ENCODE data around the gene CFAP61.

CFAP61 gene

DNA sequence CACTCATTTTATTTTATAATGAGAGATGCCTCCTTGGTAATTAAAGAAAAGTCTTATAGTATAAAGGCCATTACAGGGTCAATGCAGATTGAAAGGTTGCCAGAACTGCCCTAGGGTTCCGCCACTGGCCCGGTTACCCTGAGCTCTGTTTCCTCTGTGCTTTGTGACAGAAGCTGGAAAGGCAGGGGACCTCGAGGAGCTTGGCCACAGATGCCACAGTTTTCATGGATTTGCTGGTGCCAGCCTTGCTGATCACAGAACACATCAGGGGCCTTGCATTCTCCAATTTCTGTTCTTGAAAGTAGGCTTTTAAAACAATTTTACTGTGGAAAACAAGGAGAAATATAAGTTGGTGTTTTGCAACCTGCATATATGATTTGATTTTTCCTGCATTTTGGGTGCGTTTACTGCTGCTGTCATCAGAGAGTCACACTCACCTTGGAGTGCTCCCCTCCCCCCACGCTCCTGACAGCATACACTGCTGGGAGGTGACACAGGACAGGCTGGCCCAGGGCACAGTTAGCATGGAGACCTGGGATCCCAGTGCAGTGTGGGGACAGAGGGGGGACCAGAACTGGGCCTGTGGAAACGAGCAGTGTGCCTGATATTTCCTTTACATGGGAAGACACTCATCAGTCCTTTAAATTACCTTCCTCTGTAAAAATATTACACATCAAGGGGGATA is 142.8 kb downstream of the CFAP61 start:
- TF ChIP-seq, protein P1, sequence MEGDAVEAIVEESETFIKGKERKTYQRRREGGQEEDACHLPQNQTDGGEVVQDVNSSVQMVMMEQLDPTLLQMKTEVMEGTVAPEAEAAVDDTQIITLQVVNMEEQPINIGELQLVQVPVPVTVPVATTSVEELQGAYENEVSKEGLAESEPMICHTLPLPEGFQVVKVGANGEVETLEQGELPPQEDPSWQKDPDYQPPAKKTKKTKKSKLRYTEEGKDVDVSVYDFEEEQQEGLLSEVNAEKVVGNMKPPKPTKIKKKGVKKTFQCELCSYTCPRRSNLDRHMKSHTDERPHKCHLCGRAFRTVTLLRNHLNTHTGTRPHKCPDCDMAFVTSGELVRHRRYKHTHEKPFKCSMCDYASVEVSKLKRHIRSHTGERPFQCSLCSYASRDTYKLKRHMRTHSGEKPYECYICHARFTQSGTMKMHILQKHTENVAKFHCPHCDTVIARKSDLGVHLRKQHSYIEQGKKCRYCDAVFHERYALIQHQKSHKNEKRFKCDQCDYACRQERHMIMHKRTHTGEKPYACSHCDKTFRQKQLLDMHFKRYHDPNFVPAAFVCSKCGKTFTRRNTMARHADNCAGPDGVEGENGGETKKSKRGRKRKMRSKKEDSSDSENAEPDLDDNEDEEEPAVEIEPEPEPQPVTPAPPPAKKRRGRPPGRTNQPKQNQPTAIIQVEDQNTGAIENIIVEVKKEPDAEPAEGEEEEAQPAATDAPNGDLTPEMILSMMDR (conservative IDR thresholded peaks at IDR 0.05; ENCODE audit: low read length), result no peak
- no peak for TF ChIP-seq EZH2phosphoT487 (IDR thresholded peaks at IDR 0.05; ENCODE audit: borderline replicate concordance)

DNA sequence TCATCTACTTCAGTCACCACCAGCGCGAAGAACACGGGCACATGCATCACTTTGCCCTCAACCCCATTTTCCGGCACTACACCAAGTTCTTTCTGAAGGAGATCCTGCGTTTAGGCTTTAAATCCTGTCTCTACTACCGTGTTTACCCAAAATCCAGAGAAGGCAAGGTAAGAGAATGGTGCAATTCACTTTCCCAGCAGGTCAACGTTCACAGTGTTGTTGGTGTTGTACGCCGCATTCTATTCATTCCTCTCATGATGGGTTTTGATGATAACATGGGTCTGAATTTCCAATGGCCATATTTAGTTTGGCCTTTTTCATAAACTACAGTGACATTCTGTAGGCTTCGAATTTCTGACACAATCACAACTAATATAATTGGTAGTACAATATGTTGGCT is 144.3 kb downstream of the CFAP61 start:
- no peak overlapping the region for H3K4me2 ChIP-seq (ENCODE audit: low read depth, low read length, poor library complexity, severe bottlenecking)
- H3K9me3 ChIP-seq (ENCODE audit: insufficient read depth, low read depth, low read length), result no peaks in the 10 kb centered on the region
- H3K9me2 ChIP-seq (replicated peaks; ENCODE audit: low read depth, low read length), result no peaks in the 10 kb centered on the region
- no peaks in the 10 kb centered on the region for H3K27me3 ChIP-seq (ENCODE audit: insufficient read depth, low read length, poor library complexity, severe bottlenecking)
- H2AFZ ChIP-seq (ENCODE audit: low read length), result no peak overlapping the region
- H3F3A ChIP-seq (ENCODE audit: low read depth), result no peaks in the 10 kb centered on the region
- H3K36me3 ChIP-seq (ENCODE audit: insufficient read depth, low read length), result no peaks in the 10 kb centered on the region
- H4K20me1 ChIP-seq (ENCODE audit: insufficient read depth, low read length, poor library complexity, severe bottlenecking), result no peaks in the 10 kb centered on the region
- H3K9ac ChIP-seq (ENCODE audit: low read depth, low read length, poor library complexity, severe bottlenecking), result no peak overlapping the region
- H3K4me1 ChIP-seq (ENCODE audit: insufficient read depth, low read length, poor library complexity, severe bottlenecking), result no peaks in the 10 kb centered on the region
- no peaks in the 10 kb centered on the region for H3K79me2 ChIP-seq (ENCODE audit: insufficient read depth, low read length)
- no peak overlapping the region for H3K4me3 ChIP-seq (ENCODE audit: low read length, poor library complexity, severe bottlenecking)
- TF ChIP-seq, protein P1 (conservative IDR thresholded peaks at IDR 0.05; ENCODE audit: low read length), result no peak
- no peak for TF ChIP-seq EZH2phosphoT487 (IDR thresholded peaks at IDR 0.05; ENCODE audit: borderline replicate concordance)

More for the DNA sequence above, 142.8 kb downstream of the CFAP61 start:
- H3K79me2 ChIP-seq (ENCODE audit: insufficient read depth, low read length), result no peaks in the 10 kb centered on the region
- no peak overlapping the region for H2AFZ ChIP-seq (ENCODE audit: low read length)
- no peak overlapping the region for H3K4me3 ChIP-seq (ENCODE audit: low read length, poor library complexity, severe bottlenecking)
- no peak overlapping the region for H3K9ac ChIP-seq (ENCODE audit: low read depth, low read length, poor library complexity, severe bottlenecking)
- H3K9me3 ChIP-seq (ENCODE audit: insufficient read depth, low read depth, low read length), result no peaks in the 10 kb centered on the region
- no peaks in the 10 kb centered on the region for H3K9me2 ChIP-seq (replicated peaks; ENCODE audit: low read depth, low read length)
- no peaks in the 10 kb centered on the region for H3K4me1 ChIP-seq (ENCODE audit: insufficient read depth, low read length, poor library complexity, severe bottlenecking)
- no peaks in the 10 kb centered on the region for H3K36me3 ChIP-seq (ENCODE audit: insufficient read depth, low read length)
- H3K4me2 ChIP-seq (ENCODE audit: low read depth, low read length, poor library complexity, severe bottlenecking), result no peak overlapping the region
- H3K27me3 ChIP-seq (ENCODE audit: insufficient read depth, low read length, poor library complexity, severe bottlenecking), result no peaks in the 10 kb centered on the region
- H4K20me1 ChIP-seq (ENCODE audit: insufficient read depth, low read length, poor library complexity, severe bottlenecking), result no peaks in the 10 kb centered on the region
- no peaks in the 10 kb centered on the region for H3F3A ChIP-seq (ENCODE audit: low read depth)

DNA sequence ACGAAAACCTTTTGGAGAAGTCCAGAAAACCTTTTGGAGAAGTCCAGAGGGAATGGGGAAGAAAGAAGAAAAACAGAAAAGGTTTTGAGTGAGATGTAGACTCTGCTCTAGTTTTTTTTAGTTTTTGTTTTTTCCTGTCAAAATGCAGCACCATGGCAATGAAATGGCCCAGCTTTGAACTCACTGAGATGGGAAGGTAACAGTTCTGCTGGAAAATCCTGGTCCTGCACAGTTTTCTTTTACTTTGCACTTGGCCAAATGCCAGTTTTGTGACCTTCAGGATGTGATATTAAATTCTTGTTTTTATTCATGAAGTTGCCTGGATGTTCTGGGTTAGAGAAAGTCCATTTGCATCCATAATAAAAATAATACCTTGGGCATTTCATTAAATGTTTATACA is 145.7 kb downstream of the CFAP61 start:
- no peaks in the 10 kb centered on the region for H3K9me2 ChIP-seq (replicated peaks; ENCODE audit: low read depth, low read length)
- no peak overlapping the region for H3K4me2 ChIP-seq (ENCODE audit: low read depth, low read length, poor library complexity, severe bottlenecking)
- H3K9ac ChIP-seq (ENCODE audit: low read depth, low read length, poor library complexity, severe bottlenecking), result no peak overlapping the region
- H3K4me3 ChIP-seq (ENCODE audit: low read length, poor library complexity, severe bottlenecking), result no peak overlapping the region
- H3K4me1 ChIP-seq (ENCODE audit: insufficient read depth, low read length, poor library complexity, severe bottlenecking), result no peaks in the 10 kb centered on the region
- no peaks in the 10 kb centered on the region for H3F3A ChIP-seq (ENCODE audit: low read depth)
- H3K27me3 ChIP-seq (ENCODE audit: insufficient read depth, low read length, poor library complexity, severe bottlenecking), result no peaks in the 10 kb centered on the region
- TF ChIP-seq, protein P1 (conservative IDR thresholded peaks at IDR 0.05; ENCODE audit: low read length), result no peak
- no peak for TF ChIP-seq EZH2phosphoT487 (IDR thresholded peaks at IDR 0.05; ENCODE audit: borderline replicate concordance)
- no peaks in the 10 kb centered on the region for H3K9me3 ChIP-seq (ENCODE audit: insufficient read depth, low read depth, low read length)
- H3K79me2 ChIP-seq (ENCODE audit: insufficient read depth, low read length), result no peaks in the 10 kb centered on the region
- H3K36me3 ChIP-seq (ENCODE audit: insufficient read depth, low read length), result no peaks in the 10 kb centered on the region
- no peaks in the 10 kb centered on the region for H4K20me1 ChIP-seq (ENCODE audit: insufficient read depth, low read length, poor library complexity, severe bottlenecking)
- no peak overlapping the region for H2AFZ ChIP-seq (ENCODE audit: low read length)

All from Loucy (cell line).